Small intestine (tissue), 7 donors: ENCODE data around the gene CLPTM1. TPM values are rescaled to one million over a fixed set of nuclear protein-coding genes. Genes with fewer than 3 reads are reported as not detected.
A peak's percentile ranks its signal among the peaks of the same experiment; 100 is the strongest.

ENCODE experiments used
- DNase-seq, 2 donors: peaks; one replicate each; pipeline versions ENCODE4 v3.0.0 to v3.0.0-alpha.2; 2013
- FAIRE-seq: peaks from 2 replicates; lab custom pipeline; 2012; peaks lifted over from hg19 to GRCh38; lab: Jason Lieb, UNC
- H3K27ac ChIP-seq, 3 donors: one replicate each; pipeline ENCODE4 v1.5.1; 2013; ENCODE audit warnings: low read length in 2 of 3, mild to moderate bottlenecking in 2 of 3, control low read depth in 1 of 3, inconsistent platforms in 1 of 3, low read depth in 1 of 3, moderate library complexity in 1 of 3
- H3K27me3 ChIP-seq, 3 donors: one replicate each; pipeline ENCODE4 v1.6.1; 2013; ENCODE audit warnings: low read length in 3 of 3, inconsistent platforms in 1 of 3; ENCODE audit not compliant: control insufficient read depth in 3 of 3, insufficient read depth in 3 of 3
- H3K36me3 ChIP-seq, 3 donors: one replicate each; pipeline ENCODE4 v1.6.1; 2013; ENCODE audit warnings: low read length in 3 of 3, inconsistent platforms in 1 of 3, low read depth in 1 of 3, mild to moderate bottlenecking in 1 of 3, moderate library complexity in 1 of 3; ENCODE audit not compliant: control insufficient read depth in 3 of 3, insufficient read depth in 2 of 3
- H3K4me1 ChIP-seq, 3 donors: one replicate each; pipeline ENCODE4 v1.6.1; 2013; ENCODE audit warnings: low read length in 2 of 3, inconsistent platforms in 1 of 3, low read depth in 1 of 3, mild to moderate bottlenecking in 1 of 3, moderate library complexity in 1 of 3; ENCODE audit not compliant: control insufficient read depth in 3 of 3, insufficient read depth in 2 of 3
- H3K4me3 ChIP-seq, 3 donors: one replicate each; pipeline ENCODE4 v1.5.1; 2013; ENCODE audit warnings: low read length in 3 of 3, control low read depth in 1 of 3, inconsistent platforms in 1 of 3, low read depth in 1 of 3, mild to moderate bottlenecking in 1 of 3, moderate library complexity in 1 of 3
- H3K9me3 ChIP-seq, 2 donors: one replicate each; pipeline ENCODE4 v1.6.1; 2013; ENCODE audit warnings: low read depth in 1 of 2, low read length in 1 of 2; ENCODE audit not compliant: control insufficient read depth in 2 of 2, insufficient read depth in 1 of 2
- WGBS, 3 donors: extraction: QIAGEN DNeasy Blood & Tissue Kit; methylation state at CpG; one replicate each; pipeline ENCODE4 v1.1.7; 2013; 5-methylcytosine and 5-hydroxymethylcytosine counted together
- polyA plus RNA-seq, 4 donors: library from polyadenylated mRNA; stranded (reverse) in 3 of 4; unstranded in 1 of 4; fragments of 200-250 nt in 3 of 4; fragments of 120-200 nt in 1 of 4; gene quantifications; one replicate each; pipeline versions ENCODE4 v1.2.1 to v1.2.3, GENCODE V29; 2013
- donor health status: healthy with polysubstance abuse.
- donor health status: control.
- donor health status: control.
- donor health status: Bipolar disorder and iron deficiency.
- donor health status: healthy.

Gene CLPTM1
- polyA plus RNA-seq, 4 donors: 63.0 to 101 (median 80.9) TPM

GRCh38 chr19:44988896-44989556 lies 33.8 kb downstream of the CLPTM1 start:
- Histone ChIP-seq H3K9me3 (no peaks in the 10 kb centered on the region), H3K4me1 (no peaks in the 10 kb centered on the region), H3K4me3 (no peak overlapping the region), H3K27me3 (no peaks in the 10 kb centered on the region), H3K36me3 (peaks cover 12 to 100% (median 14%) of the 10 kb centered on the region in 3 donors), H3K27ac (no peak overlapping the region)
- 57 to 71% (median 64%) methylated on average over 15 of the region's 15 CpGs for WGBS, 3 donors
- DNase-seq (peak; percentile 65 to 71), FAIRE-seq (no peak)

GRCh38 chr19:44990459-44990858 lies 35.3 kb downstream of the CLPTM1 start:
- WGBS, 3 donors: 86 to 91% (median 89%) methylated on average over 14 of the region's 14 CpGs
- Histone ChIP-seq H3K4me1 (no peaks in the 10 kb centered on the region), H3K36me3 (peaks cover 8 to 93% (median 11%) of the 10 kb centered on the region in 3 donors), H3K4me3 (no peak overlapping the region), H3K9me3 (no peaks in the 10 kb centered on the region), H3K27me3 (no peaks in the 10 kb centered on the region), H3K27ac (no peak overlapping the region)
- FAIRE-seq: no peak
- no peak for DNase-seq

GRCh38 chr19:44990966-44991365 lies 35.8 kb downstream of the CLPTM1 start:
- FAIRE-seq (no peak), DNase-seq (no peak)
- Histone ChIP-seq H3K4me3 (no peak overlapping the region), H3K27ac (no peak overlapping the region), H3K4me1 (no peaks in the 10 kb centered on the region), H3K27me3 (no peaks in the 10 kb centered on the region), H3K36me3 (peaks cover 8 to 88% (median 11%) of the 10 kb centered on the region in 3 donors), H3K9me3 (no peaks in the 10 kb centered on the region)
- WGBS, 3 donors: 72 to 88% (median 79%) methylated on average over 11 to 12 of the region's 12 CpGs

- H3K27ac ChIP-seq: no peak overlapping the region
- H3K36me3 ChIP-seq: peaks cover 8 to 75% (median 9%) of the 10 kb centered on the region in 3 donors
- no peak for DNase-seq
- WGBS, 3 donors: 91 to 96% (median 92%) methylated on average over 31 to 44 of the region's 44 CpGs
- no peak overlapping the region for H3K4me3 ChIP-seq
- no peaks in the 10 kb centered on the region for H3K9me3 ChIP-seq
- FAIRE-seq: no peak
- no peaks in the 10 kb centered on the region for H3K4me1 ChIP-seq
- H3K27me3 ChIP-seq: no peaks in the 10 kb centered on the region
Observed at GRCh38 chr19:44992336-44993163, 37.4 kb downstream of the CLPTM1 start.

GRCh38 chr19:44993526-44993925 lies 38.3 kb downstream of the CLPTM1 start:
- no peak for FAIRE-seq
- Histone ChIP-seq H3K4me3 (no peak overlapping the region), H3K27me3 (no peaks in the 10 kb centered on the region), H3K36me3 (peaks cover 8 to 65% (median 9%) of the 10 kb centered on the region in 3 donors), H3K27ac (no peak overlapping the region), H3K9me3 (no peaks in the 10 kb centered on the region), H3K4me1 (no peaks in the 10 kb centered on the region)
- DNase-seq: no peak
- 91 to 97% (median 92%) methylated on average over 6 of the region's 6 CpGs for WGBS, 3 donors

GRCh38 chr19:44993926-44994537 lies 38.9 kb downstream of the CLPTM1 start:
- Histone ChIP-seq H3K36me3 (peaks cover 8 to 60% (median 9%) of the 10 kb centered on the region in 3 donors), H3K9me3 (no peaks in the 10 kb centered on the region), H3K4me1 (no peaks in the 10 kb centered on the region), H3K27me3 (no peaks in the 10 kb centered on the region), H3K27ac (no peak overlapping the region), H3K4me3 (no peak overlapping the region)
- WGBS, 3 donors: 82 to 90% (median 88%) methylated on average over 11 to 12 of the region's 12 CpGs
- DNase-seq (no peak), FAIRE-seq (no peak)

GRCh38 chr19:44998025-44998424 lies 42.8 kb downstream of the CLPTM1 start:
- no peaks in the 10 kb centered on the region for H3K27me3 ChIP-seq
- H3K4me3 ChIP-seq: no peak overlapping the region
- no peak for FAIRE-seq
- DNase-seq: no peak
- WGBS, 3 donors: 88 to 92% (median 91%) methylated on average over 4 of the region's 4 CpGs
- peaks cover 2 to 9% (median 3%) of the 10 kb centered on the region in 3 donors for H3K4me1 ChIP-seq
- no peak overlapping the region for H3K27ac ChIP-seq
- peaks cover 0 to 24% (median 1%) of the 10 kb centered on the region in 3 donors for H3K36me3 ChIP-seq
- no peaks in the 10 kb centered on the region for H3K9me3 ChIP-seq
